IMR-90 (cell line): ENCODE measurements around the gene PIK3CB. TPM values are rescaled to one million over a fixed set of nuclear protein-coding genes. Genes with fewer than 3 reads are reported as not detected.

Experiments
- ATAC-seq: fragments of 200-7000 bp; cut with Tn5 transposase; 2 replicates; pipeline ENCODE4 v1.9.1; 2020; ENCODE audit warnings: low read depth, mild to moderate bottlenecking, moderate library complexity
- BruUV-seq: library from RNA; stranded (reverse); fragments of 400-500 nt; replicated peaks from 2 replicates; lab custom pipeline; 2021; lab: Mats Ljungman, UMichigan
- CTCF ChIA-PET: fragments of 300-600 bp; formaldehyde crosslinking; extraction: SDS; loops from one replicate; lab custom pipeline; 2021; ENCODE audit warnings: antibody characterized with exemption; lab: Yijun Ruan, JAX
- POLR2A ChIA-PET: fragments of 300-600 bp; sonication (Branson Sonifier 250); formaldehyde crosslinking; loops from one replicate; lab custom pipeline; 2022; ENCODE audit warnings: antibody characterized with exemption; ENCODE audit not compliant: unreplicated experiment; lab: Charles Lee
- DNase-seq: peaks from one replicate; pipeline ENCODE4 v3.0.0; 2013
- H2AFZ ChIP-seq: replicated peaks from 2 replicates; pipeline ENCODE3; 2013; ENCODE audit warnings: low read length, mild to moderate bottlenecking; ENCODE audit not compliant: poor library complexity
- H2AK5ac ChIP-seq: 2 replicates; pipeline ENCODE4 v1.6.1; 2013; ENCODE audit warnings: low read depth, low read length, inconsistent platforms
- H2AK9ac ChIP-seq: replicated peaks from 2 replicates; pipeline ENCODE3; 2013; ENCODE audit warnings: mild to moderate bottlenecking, low read depth, low read length, moderate library complexity; ENCODE audit not compliant: poor library complexity
- H2BK120ac ChIP-seq: 2 replicates; pipeline ENCODE4 v1.6.1; 2013; ENCODE audit warnings: low read depth, low read length, inconsistent platforms
- H2BK15ac ChIP-seq: 3 replicates; pipeline ENCODE4 v1.6.1; 2013; ENCODE audit warnings: low read depth, low read length, inconsistent platforms
- H2BK20ac ChIP-seq: 2 replicates; pipeline ENCODE4 v1.6.1; 2013; ENCODE audit warnings: low read depth, mild to moderate bottlenecking, inconsistent platforms, low read length, moderate library complexity
- H2BK5ac ChIP-seq: 2 replicates; pipeline ENCODE4 v1.6.1; 2013; ENCODE audit warnings: mild to moderate bottlenecking, low read depth, low read length, inconsistent platforms; ENCODE audit not compliant: poor library complexity, severe bottlenecking
- H3K14ac ChIP-seq: replicated peaks from 2 replicates; pipeline ENCODE4 v1.6.1; 2013; ENCODE audit warnings: low read depth, low read length, inconsistent platforms
- H3K18ac ChIP-seq: 2 replicates; pipeline ENCODE4 v1.6.1; 2013; ENCODE audit warnings: low read depth, low read length, control low read depth
- H3K23ac ChIP-seq: 2 replicates; pipeline ENCODE4 v1.6.1; 2013; ENCODE audit warnings: low read depth, low read length, inconsistent platforms
- H3K27ac ChIP-seq: 2 replicates; pipeline ENCODE4 v1.5.1; 2013; ENCODE audit warnings: mild to moderate bottlenecking, control low read depth, low read length; ENCODE audit not compliant: insufficient read depth
- H3K27me3 ChIP-seq: 2 replicates; pipeline ENCODE4 v1.6.1; 2013; ENCODE audit warnings: low read length; ENCODE audit not compliant: control insufficient read depth, insufficient read depth
- H3K36me3 ChIP-seq: 2 replicates; pipeline ENCODE4 v1.6.1; 2013; ENCODE audit warnings: low read length, mixed read lengths; ENCODE audit not compliant: control insufficient read depth, insufficient read depth
- H3K4ac ChIP-seq: 2 replicates; pipeline ENCODE4 v1.6.1; 2013; ENCODE audit warnings: low read depth, low read length, inconsistent platforms
- H3K4me1 ChIP-seq: 2 replicates; pipeline ENCODE4 v1.6.1; 2013; ENCODE audit warnings: low read length, mixed read lengths; ENCODE audit not compliant: control insufficient read depth, insufficient read depth
- H3K4me2 ChIP-seq: 2 replicates; pipeline ENCODE4 v1.6.1; 2013; ENCODE audit warnings: low read depth, mild to moderate bottlenecking, control low read depth, low read length, moderate library complexity
- H3K4me3 ChIP-seq: 2 replicates; pipeline ENCODE4 v1.5.1; 2013; ENCODE audit warnings: low read depth, mild to moderate bottlenecking, control low read depth, low read length, moderate library complexity; ENCODE audit not compliant: insufficient read depth
- H3K56ac ChIP-seq: 2 replicates; pipeline ENCODE4 v1.6.1; 2013; ENCODE audit warnings: low read length, inconsistent platforms; ENCODE audit not compliant: insufficient read depth; ENCODE audit errors: extremely low read depth
- H3K79me1 ChIP-seq, 2 experiments: 2 replicates each; pipeline ENCODE4 v1.6.1; 2013; ENCODE audit warnings: low read length in 2 of 2, inconsistent platforms in 1 of 2, low read depth in 1 of 2
- H3K9ac ChIP-seq: 2 replicates; pipeline ENCODE4 v1.6.1; 2013; ENCODE audit warnings: low read depth, low read length, control low read depth
- H3K9me1 ChIP-seq: 2 replicates; pipeline ENCODE4 v1.6.1; 2013; ENCODE audit warnings: low read length, inconsistent platforms; ENCODE audit not compliant: insufficient read depth
- H3K9me3 ChIP-seq: 2 replicates; pipeline ENCODE4 v1.6.1; 2013; ENCODE audit warnings: low read length; ENCODE audit not compliant: control insufficient read depth, insufficient read depth
- H4K20me1 ChIP-seq: 2 replicates; pipeline ENCODE4 v1.6.1; 2013; ENCODE audit warnings: low read length, inconsistent platforms; ENCODE audit not compliant: insufficient read depth
- H4K5ac ChIP-seq: 2 replicates; pipeline ENCODE4 v1.6.1; 2013; ENCODE audit warnings: mild to moderate bottlenecking, low read depth, low read length, control low read depth
- H4K8ac ChIP-seq, 2 experiments: 2 replicates each; pipeline ENCODE4 v1.6.1; 2013; ENCODE audit warnings: low read depth in 2 of 2, low read length in 2 of 2, control low read depth in 1 of 2, inconsistent platforms in 1 of 2
- H4K91ac ChIP-seq: 2 replicates; pipeline ENCODE4 v1.6.1; 2013; ENCODE audit warnings: low read depth, low read length, inconsistent platforms; ENCODE audit not compliant: insufficient read depth
- MAFK ChIP-seq: IDR thresholded peaks from 2 replicates; pipeline ENCODE4 v1.6.1; 2012; ENCODE audit warnings: low read depth, low read length, improper control_type of control experiment
- RAD21 ChIP-seq: IDR thresholded peaks from 2 replicates; pipeline ENCODE4 v1.6.1; 2012; ENCODE audit warnings: low read length, improper control_type of control experiment
- WGBS, 2 experiments: methylation state at CpG; one replicate each; pipeline versions ENCODE4 v1.1.5 to v1.1.7; 2013; ENCODE audit warnings: missing lambda C conversion rate in 2 of 2; ENCODE audit not compliant: insufficient read length in 1 of 2; ENCODE audit errors: extremely low coverage in 2 of 2; 5-methylcytosine and 5-hydroxymethylcytosine counted together
- dilution Hi-C: fragments of 300-500 bp; cut with HindIII; formaldehyde crosslinking; loops from one replicate; pipeline ENCODE4 v1.14.3; 2018; ENCODE audit warnings: low sequenced_read_pairs; ENCODE audit not compliant: unreplicated experiment
- in situ Hi-C: fragments of 300-500 bp; cut with MboI; formaldehyde crosslinking; loops from 3 replicates; pipeline ENCODE4 v1.14.3; 2019; ENCODE audit warnings: low sequenced_read_pairs, inconsistent platforms, mixed read lengths
- intact Hi-C: fragments of 100-400 bp; cut with micrococcal nuclease; formaldehyde crosslinking; loops from 2 replicates; pipeline ENCODE4 v1.10.0; 2022
- polyA plus RNA-seq, 3 experiments: library from polyadenylated mRNA; depleted of rRNA; stranded (reverse); fragments of >200 nt; gene quantifications; 2 replicates each; pipeline ENCODE4 v1.2.3, GENCODE V29; 2012; ENCODE audit warnings: low replicate concordance in 1 of 3
- total RNA-seq: library from RNA; depleted of rRNA; stranded (reverse); fragments of >200 nt; gene quantifications from 2 replicates; pipeline ENCODE4 v1.2.3, GENCODE V29; 2012

PIK3CB gene
- total and polyA plus RNA-seq, 2 of the 4 experiments (the other 2 are of a cell fraction) = 6.3 to 6.8 TPM

DNA sequence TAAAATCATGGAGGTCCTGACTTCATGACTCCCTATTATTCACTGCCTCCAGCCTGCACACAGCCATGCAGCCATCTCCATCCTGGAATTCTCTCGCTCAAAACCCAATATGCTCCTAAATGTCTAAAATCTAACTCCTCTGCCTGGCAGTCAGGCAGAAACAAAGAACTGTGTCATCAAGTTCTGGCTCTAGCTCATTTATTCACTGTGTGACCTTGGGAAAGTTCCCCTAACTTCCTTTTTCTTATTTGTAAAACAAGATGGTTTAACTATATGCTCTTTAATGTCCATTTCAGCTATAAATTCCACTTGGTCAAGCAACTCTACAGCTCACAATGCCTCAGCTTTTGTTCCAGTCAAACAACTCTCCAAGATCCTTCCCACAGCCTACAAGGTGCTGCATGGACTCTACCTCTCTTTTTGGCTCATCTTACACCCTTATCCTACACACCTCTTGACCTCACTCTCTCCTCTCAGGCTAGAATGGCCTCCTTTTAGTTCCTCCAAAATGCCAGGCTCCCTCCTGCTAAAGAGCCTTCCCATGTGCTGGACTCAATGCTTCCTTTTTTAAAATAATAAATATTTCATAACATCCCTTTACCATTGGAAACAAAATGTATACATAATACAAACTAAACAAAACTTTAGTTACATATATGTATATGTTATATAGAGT, 16.4 kb downstream of the PIK3CB start:
- no peak overlapping the region for H4K8ac ChIP-seq
- no peaks in the 10 kb centered on the region for H3K27me3 ChIP-seq
- no peak overlapping the region for H3K56ac ChIP-seq
- no peak overlapping the region for H2AK9ac ChIP-seq
- no peak overlapping the region for H2BK120ac ChIP-seq
- no peaks in the 10 kb centered on the region for H3K36me3 ChIP-seq
- peaks cover 13 to 57% of the 10 kb centered on the region in 2 experiments for H3K79me1 ChIP-seq
- H2BK5ac ChIP-seq = no peak overlapping the region
- no peak overlapping the region for H3K4me3 ChIP-seq
- no peak overlapping the region for H3K4me2 ChIP-seq
- peaks cover 3% of the 10 kb centered on the region for H4K20me1 ChIP-seq
- H4K91ac ChIP-seq = no peak overlapping the region
- ATAC-seq (no peak), DNase-seq (no peak)
- H2BK20ac ChIP-seq = no peak overlapping the region
- no peak overlapping the region for H2BK15ac ChIP-seq
- POLR2A ChIA-PET = no interaction called here
- peak overlapping the region; percentile 5; the same call in 1 of the 2 replicates for H3K23ac ChIP-seq
- H3K9ac ChIP-seq = no peak overlapping the region
- H3K9me1 ChIP-seq = peaks cover 3% of the 10 kb centered on the region; the same call in 1 of the 2 replicates
- H3K9me3 ChIP-seq = no peaks in the 10 kb centered on the region
- H3K4me1 ChIP-seq = peaks cover 2% of the 10 kb centered on the region; the same call in 1 of the 2 replicates
- H4K5ac ChIP-seq = no peak overlapping the region
- no peak overlapping the region for H3K14ac ChIP-seq
- CTCF ChIA-PET = interaction anchor here (0.6 kb wide), 1 partner anchor 18 kb away, joined by 3 read pairs; no protein-coding TSS in a partner anchor
- TF ChIP-seq MAFK = no peak
- no peak for TF ChIP-seq RAD21
- no peak overlapping the region for H2AFZ ChIP-seq
- H2AK5ac ChIP-seq = no peak overlapping the region
- intact Hi-C loops = no loop called here
- WGBS, 2 experiments = no CpG with 5 or more reads among the region's 1 CpG
- no TSS peak for BruUV-seq
- H3K4ac ChIP-seq = no peak overlapping the region
- no peak overlapping the region for H3K27ac ChIP-seq
- dilution Hi-C loops = no loop called here
- no peak overlapping the region for H3K18ac ChIP-seq
- in situ Hi-C loops = no loop called here
